DOHH2 (cell line): Measurements from ENCODE around the gene SHROOM3.

Source experiments
- H3F3A ChIP-seq: fragments of 200-600 bp; sonication (generic), shearing (Covaris generic); 2 replicates; pipeline ENCODE4 v1.6.0; 2016; ENCODE audit warnings: antibody characterized with exemption, mild to moderate bottlenecking; ENCODE audit not compliant: control insufficient read depth, insufficient read depth
- H3K27ac ChIP-seq: fragments of 200-600 bp; sonication (generic); 2 replicates; pipeline ENCODE4 v1.5.1; 2014; ENCODE audit warnings: low read depth, mild to moderate bottlenecking, low read length, moderate library complexity
- H3K27me3 ChIP-seq: fragments of 200-600 bp; sonication (generic); 2 replicates; pipeline ENCODE4 v1.6.1; 2014; ENCODE audit warnings: mild to moderate bottlenecking, low read length, mixed read lengths; ENCODE audit not compliant: control insufficient read depth
- H3K36me3 ChIP-seq: fragments of 200-600 bp; sonication (generic); 2 replicates; pipeline ENCODE4 v1.6.1; 2014; ENCODE audit warnings: mild to moderate bottlenecking, low read length, moderate library complexity, mixed read lengths; ENCODE audit not compliant: control insufficient read depth
- H3K4me1 ChIP-seq: fragments of 200-600 bp; sonication (generic); 2 replicates; pipeline ENCODE4 v1.6.1; 2014; ENCODE audit warnings: mild to moderate bottlenecking, low read length, mixed read lengths; ENCODE audit not compliant: control insufficient read depth
- H3K4me2 ChIP-seq: fragments of 200-600 bp; sonication (generic); 2 replicates; pipeline ENCODE4 v1.6.0; 2014; ENCODE audit warnings: mild to moderate bottlenecking, low read length, moderate library complexity
- H3K4me3 ChIP-seq: fragments of 200-600 bp; sonication (generic); 2 replicates; pipeline ENCODE4 v1.5.1; 2014; ENCODE audit warnings: mild to moderate bottlenecking, low read length, mixed read lengths
- H3K79me2 ChIP-seq: fragments of 200-600 bp; sonication (generic); 2 replicates; pipeline ENCODE4 v1.6.1; 2014; ENCODE audit warnings: mild to moderate bottlenecking, low read length, mixed read lengths; ENCODE audit not compliant: control insufficient read depth
- H3K9me2 ChIP-seq: fragments of 200-600 bp; sonication (generic); replicated peaks from 2 replicates; pipeline ENCODE4 v1.6.1; 2014; ENCODE audit warnings: mild to moderate bottlenecking, low read length, mixed read lengths; ENCODE audit not compliant: control insufficient read depth
- H3K9me3 ChIP-seq: fragments of 200-600 bp; sonication (generic); 2 replicates; pipeline ENCODE4 v1.6.1; 2014; ENCODE audit warnings: antibody characterized with exemption, low read length, mixed read lengths; ENCODE audit not compliant: control insufficient read depth, insufficient read depth
- H4K20me1 ChIP-seq: fragments of 200-600 bp; sonication (generic); 2 replicates; pipeline ENCODE4 v1.6.0; 2014; ENCODE audit warnings: low read depth, mild to moderate bottlenecking, antibody characterized with exemption, low read length, moderate library complexity; ENCODE audit not compliant: control insufficient read depth, insufficient read depth
- CTCF ChIP-seq: fragments of 200-600 bp; sonication (generic); IDR thresholded peaks from one replicate; pipeline ENCODE4 v1.5.1; 2014; ENCODE audit warnings: antibody characterized with exemption, mild to moderate bottlenecking, low read depth, low read length; ENCODE audit not compliant: poor library complexity, severe bottlenecking
- EZH2phosphoT487 ChIP-seq: fragments of 200-600 bp; sonication (generic); IDR thresholded peaks from 2 replicates; pipeline ENCODE4 v1.6.1; 2017; ENCODE audit warnings: borderline replicate concordance, mild to moderate bottlenecking, antibody characterized with exemption, low read length, moderate library complexity, mixed read lengths

SHROOM3 gene

GRCh38 chr4:76782837-76783236, 347.8 kb downstream of the SHROOM3 start:
- Histone ChIP-seq H3F3A (no peaks in the 10 kb centered on the region), H3K79me2 (no peaks in the 10 kb centered on the region), H4K20me1 (no peaks in the 10 kb centered on the region), H3K27ac (no peak overlapping the region), H3K27me3 (no peaks in the 10 kb centered on the region), H3K36me3 (no peaks in the 10 kb centered on the region), H3K4me3 (no peak overlapping the region), H3K4me1 (no peaks in the 10 kb centered on the region), H3K9me3 (no peaks in the 10 kb centered on the region), H3K4me2 (no peak overlapping the region), H3K9me2 (no peaks in the 10 kb centered on the region)
- no peak for TF ChIP-seq CTCF
- TF ChIP-seq EZH2phosphoT487, result no peak

- TF ChIP-seq CTCF, result no peak
- TF ChIP-seq EZH2phosphoT487, result no peak
- Histone ChIP-seq H3K4me3 (no peak overlapping the region), H3K4me2 (no peak overlapping the region), H3K27ac (no peak overlapping the region), H4K20me1 (no peaks in the 10 kb centered on the region), H3K9me2 (no peaks in the 10 kb centered on the region), H3K9me3 (no peaks in the 10 kb centered on the region), H3K36me3 (no peaks in the 10 kb centered on the region), H3K27me3 (no peaks in the 10 kb centered on the region), H3K79me2 (no peaks in the 10 kb centered on the region), H3F3A (no peaks in the 10 kb centered on the region), H3K4me1 (no peaks in the 10 kb centered on the region)
These were observed 348.8 kb downstream of the SHROOM3 start for GRCh38 chr4:76783836-76784235.

DNA sequence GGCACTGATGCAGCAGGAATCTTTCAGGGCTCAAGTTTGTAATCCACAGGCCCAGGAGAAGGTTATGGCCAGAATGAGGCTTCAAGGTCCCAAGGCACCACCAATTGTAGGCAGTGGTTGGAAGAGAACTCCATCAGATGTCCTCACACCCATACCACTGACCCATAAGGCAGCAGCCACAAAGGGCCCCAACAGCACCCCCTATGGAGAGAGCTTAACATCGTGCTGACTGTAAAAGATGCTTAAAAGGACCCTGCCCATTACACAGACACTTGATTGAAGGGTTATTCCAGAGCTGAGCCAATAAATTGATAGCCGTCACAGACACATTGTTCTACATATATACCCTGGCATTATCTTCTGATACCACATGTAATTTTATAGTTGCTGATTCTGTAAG, 349.2 kb downstream of the SHROOM3 start:
- no peaks in the 10 kb centered on the region for H3F3A ChIP-seq
- H3K27ac ChIP-seq, result no peak overlapping the region
- TF ChIP-seq EZH2phosphoT487 (no peak), CTCF (peak; percentile 10)
- H3K4me3 ChIP-seq, result no peak overlapping the region
- H3K27me3 ChIP-seq, result no peaks in the 10 kb centered on the region
- no peaks in the 10 kb centered on the region for H3K9me2 ChIP-seq
- H3K79me2 ChIP-seq, result no peaks in the 10 kb centered on the region
- no peaks in the 10 kb centered on the region for H3K36me3 ChIP-seq
- no peaks in the 10 kb centered on the region for H4K20me1 ChIP-seq
- no peaks in the 10 kb centered on the region for H3K4me1 ChIP-seq
- H3K4me2 ChIP-seq, result no peak overlapping the region
- H3K9me3 ChIP-seq, result no peaks in the 10 kb centered on the region

DNA sequence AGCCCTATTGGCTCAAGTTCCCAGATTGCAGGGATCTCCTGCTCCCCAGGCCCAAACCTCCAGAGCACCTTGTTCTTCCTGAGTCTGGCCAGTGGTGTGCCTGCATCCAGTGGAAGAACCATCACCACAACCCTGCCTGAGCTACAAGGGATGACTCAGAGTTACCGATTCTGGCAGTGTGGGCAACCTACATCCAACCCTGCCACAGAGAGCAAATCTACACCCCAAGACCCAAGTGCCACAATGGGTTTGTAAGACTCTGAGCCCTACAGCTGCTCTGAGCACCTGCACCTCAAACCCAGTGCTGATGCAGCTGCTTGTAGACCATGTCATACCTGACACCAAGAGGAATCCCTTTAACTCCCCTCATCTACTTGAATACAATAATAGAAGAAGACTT, 352.9 kb downstream of the SHROOM3 start:
- Histone ChIP-seq H3K4me3 (no peak overlapping the region), H3K9me2 (no peaks in the 10 kb centered on the region), H3K36me3 (no peaks in the 10 kb centered on the region), H3K27me3 (no peaks in the 10 kb centered on the region), H3K4me2 (no peak overlapping the region), H3K9me3 (no peaks in the 10 kb centered on the region), H4K20me1 (no peaks in the 10 kb centered on the region), H3K79me2 (no peaks in the 10 kb centered on the region), H3K4me1 (no peaks in the 10 kb centered on the region), H3K27ac (no peak overlapping the region), H3F3A (no peaks in the 10 kb centered on the region)
- TF ChIP-seq CTCF (no peak), EZH2phosphoT487 (no peak)
